ENCODE results near the gene GRID2.

GRID2 gene

DNA sequence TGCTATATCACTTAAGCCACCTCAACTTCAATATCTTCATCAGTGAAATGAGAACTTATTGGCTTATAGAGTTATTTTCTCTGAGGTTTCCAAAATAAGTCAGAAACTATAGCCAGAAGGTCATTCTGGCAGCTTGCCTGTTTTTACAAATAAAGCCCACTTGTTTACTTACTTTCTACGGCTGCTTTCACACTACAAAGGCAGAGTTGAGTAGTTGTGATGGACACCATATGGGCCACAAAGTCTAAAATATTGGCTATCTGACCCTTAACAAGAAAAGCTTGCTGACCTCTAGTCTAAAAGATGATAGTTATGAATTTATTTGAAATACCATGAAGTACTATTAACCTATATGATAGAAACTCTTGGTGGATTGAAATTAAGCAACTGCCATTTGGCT is 1457.5 kb downstream of the GRID2 start:
- DNase-seq: no peak
- TF ChIP-seq POLR2A (IDR thresholded peaks at IDR 0.05; ENCODE audit: low read length): no peak
- no peak for TF ChIP-seq GATA1 (IDR thresholded peaks at IDR 0.05; ENCODE audit: low read depth, low read length)

DNA sequence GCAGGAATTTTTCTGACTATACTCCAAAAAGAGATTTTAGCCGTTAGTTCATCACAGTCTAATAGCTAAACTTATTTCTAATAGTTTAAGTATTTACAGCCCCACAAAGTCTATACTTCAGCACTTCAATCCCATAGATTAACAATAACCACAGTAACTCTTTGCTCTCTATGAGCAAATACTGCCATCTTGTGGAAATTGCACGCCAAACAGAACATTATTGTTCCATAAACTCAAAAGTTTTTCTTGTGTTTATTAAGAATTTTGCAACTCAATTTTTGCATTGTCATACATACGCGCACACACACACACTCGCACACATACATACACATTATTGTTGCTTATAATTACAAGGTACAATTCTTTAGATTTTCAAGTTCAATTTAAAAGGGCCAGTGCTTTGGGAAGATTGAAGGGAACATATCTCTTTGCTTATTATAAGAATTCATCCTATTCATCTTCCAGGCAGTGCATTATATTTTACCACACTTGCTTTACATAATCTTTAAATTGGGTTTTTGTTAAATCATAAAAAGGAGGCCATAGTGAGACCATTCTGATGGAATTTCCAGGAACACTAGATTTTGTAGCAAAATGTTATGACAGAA is 1461.0 kb downstream of the GRID2 start:
- TF ChIP-seq GATA1 (IDR thresholded peaks at IDR 0.05; ENCODE audit: low read depth, low read length) (no peak), POLR2A (IDR thresholded peaks at IDR 0.05; ENCODE audit: low read length) (no peak)
- DNase-seq: peak; percentile 44 to 62

DNA sequence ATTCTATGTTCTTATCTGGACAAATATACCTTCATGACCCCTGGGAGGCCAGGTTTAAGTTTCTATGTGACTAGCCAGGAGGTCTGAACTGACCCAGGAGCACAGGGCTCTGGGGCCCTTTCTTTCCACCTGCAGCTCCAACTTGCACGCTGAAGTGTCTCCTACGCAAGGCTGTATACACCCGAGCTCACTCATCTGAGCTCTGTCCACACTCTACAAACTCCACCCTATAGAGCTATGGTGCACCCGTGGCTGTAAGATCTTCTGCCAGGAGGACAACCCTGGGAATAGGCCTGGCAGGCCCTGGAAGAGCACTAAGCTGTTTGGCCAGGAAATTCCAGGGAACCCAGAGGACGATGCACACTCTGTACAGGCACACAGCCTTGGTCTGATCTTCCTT is 1464.2 kb downstream of the GRID2 start:
- DNase-seq: no peak
- TF ChIP-seq GATA1 (IDR thresholded peaks at IDR 0.05; ENCODE audit: low read depth, low read length) (no peak), POLR2A (IDR thresholded peaks at IDR 0.05; ENCODE audit: low read length) (no peak)

DNA sequence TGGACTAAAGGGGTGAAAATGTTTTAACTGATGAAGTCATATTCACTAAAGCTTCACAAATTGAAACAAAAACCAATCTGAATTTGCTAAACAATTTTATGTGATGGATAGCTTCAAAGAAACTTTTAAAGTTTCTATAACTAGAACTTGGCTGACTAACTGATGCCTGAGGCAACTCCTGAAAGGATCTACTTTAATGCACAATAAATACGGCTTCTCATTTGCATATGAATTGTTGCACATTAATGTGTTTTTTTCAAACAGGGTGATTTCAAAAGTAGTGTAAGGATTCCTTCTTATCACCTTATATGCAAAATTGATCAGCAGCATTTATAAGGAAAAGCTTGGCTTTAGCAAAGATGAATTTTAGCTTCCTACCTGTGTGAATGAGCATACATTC is 1466.4 kb downstream of the GRID2 start:
- no peak for DNase-seq
- TF ChIP-seq GATA1 (IDR thresholded peaks at IDR 0.05; ENCODE audit: low read depth, low read length): no peak
- TF ChIP-seq POLR2A (IDR thresholded peaks at IDR 0.05; ENCODE audit: low read length): no peak

DNA sequence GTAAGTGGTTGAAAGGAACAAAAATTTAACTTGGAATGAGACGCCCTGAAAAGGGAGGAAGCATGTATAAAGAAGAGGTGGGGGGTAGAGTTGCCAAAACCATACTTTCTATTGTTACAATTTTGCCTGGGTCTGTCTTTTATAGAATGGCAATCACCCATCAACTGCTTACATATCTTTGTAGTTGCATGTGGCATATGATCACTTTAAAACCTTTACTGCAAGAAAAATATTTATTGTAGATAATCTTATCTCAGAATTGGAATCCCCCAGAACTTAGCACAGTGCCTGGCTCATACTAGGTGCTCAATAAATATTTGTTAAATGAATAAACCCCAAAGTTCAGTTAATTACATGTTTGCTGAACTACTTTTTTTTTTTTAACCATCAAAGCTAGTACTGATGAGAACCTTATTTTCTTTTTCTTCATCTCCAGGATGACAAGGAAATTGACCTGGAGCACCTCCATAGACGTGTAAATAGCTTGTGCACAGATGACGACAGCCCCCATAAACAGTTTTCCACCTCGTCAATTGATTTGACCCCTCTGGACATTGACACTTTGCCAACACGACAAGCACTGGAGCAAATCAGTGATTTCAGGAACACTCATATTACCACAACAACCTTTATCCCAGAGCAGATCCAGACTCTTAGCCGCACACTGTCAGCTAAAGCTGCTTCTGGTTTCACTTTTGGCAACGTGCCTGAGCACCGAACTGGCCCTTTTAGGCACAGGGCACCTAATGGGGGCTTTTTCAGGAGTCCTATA is 1468.1 kb downstream of the GRID2 start:
- TF ChIP-seq POLR2A (IDR thresholded peaks at IDR 0.05; ENCODE audit: low read length) (no peak), GATA1 (IDR thresholded peaks at IDR 0.05; ENCODE audit: low read depth, low read length) (no peak)
- DNase-seq: no peak

DNA sequence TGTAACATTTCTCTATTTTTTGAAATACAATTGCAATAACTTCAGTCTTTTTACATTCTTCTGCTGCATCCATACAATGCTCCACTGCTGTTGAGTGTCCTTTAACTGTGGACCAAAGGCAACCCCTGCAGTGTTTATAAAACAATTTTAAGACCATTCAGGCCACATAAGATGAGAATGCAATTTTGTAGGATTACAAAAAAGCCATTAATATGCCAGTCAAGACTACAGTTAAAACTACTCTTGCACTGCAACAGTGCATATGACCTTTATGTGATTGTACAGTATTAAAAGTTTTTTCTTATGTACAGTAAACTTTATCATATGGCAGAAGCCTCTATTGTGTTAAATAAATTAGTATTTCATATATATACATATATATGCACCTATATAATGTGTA is 1469.1 kb downstream of the GRID2 start:
- no peak for DNase-seq
- no peak for TF ChIP-seq POLR2A (IDR thresholded peaks at IDR 0.05; ENCODE audit: low read length)

DNA sequence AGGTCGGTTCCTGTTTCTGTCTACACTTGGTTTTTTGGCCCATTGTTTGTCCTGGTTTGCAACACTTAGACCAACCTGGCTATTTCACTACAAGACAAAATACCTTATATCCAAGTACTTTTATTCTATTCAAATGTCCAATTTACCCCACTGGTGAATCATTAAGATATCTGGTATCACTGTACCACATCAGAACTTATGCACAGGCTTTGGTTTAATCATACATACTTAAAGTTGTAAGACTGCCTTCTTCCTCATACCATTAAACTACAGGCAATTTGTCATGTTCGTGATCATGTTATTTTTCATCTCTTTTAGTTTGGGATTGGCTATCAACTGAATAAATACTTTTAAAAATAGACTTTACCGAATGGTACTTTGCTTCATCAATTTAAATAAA is 1471.8 kb downstream of the GRID2 start:
- TF ChIP-seq GATA1 (IDR thresholded peaks at IDR 0.05; ENCODE audit: low read depth, low read length): no peak
- TF ChIP-seq POLR2A (IDR thresholded peaks at IDR 0.05; ENCODE audit: low read length): no peak
- no peak for DNase-seq

DNA sequence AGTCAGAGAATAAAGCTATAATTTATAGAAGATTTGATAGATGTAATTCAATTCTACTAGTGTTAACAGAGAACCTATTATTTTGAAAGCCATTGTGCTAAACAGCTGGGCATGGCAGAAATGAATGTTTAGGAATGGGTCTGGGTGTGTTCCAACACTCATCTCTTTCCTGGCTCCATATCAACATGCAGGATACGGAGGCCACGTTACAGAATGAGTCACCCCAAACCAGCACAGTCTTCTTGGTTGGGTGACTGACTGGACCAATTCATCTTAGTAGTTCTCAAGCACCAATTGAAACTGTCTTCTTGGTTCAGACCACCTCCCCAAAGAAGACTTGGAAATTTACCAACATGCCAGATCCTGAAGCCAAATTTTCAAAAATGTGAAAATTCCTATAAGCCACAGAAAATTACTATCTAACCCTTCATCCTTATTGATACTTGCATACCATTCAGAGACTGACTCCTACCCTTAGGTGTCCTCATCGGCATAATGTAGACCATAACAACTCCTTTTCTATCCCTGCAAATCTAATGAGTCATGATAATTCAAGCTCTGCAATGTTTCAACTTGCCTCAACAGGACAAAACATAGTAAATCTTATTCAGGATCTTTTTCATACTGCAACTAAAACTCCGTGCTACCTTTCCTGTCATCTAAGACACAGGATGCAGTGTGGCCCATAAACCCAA is 1472.8 kb downstream of the GRID2 start:
- TF ChIP-seq POLR2A (IDR thresholded peaks at IDR 0.05; ENCODE audit: low read length) (no peak), GATA1 (IDR thresholded peaks at IDR 0.05; ENCODE audit: low read depth, low read length) (no peak)
- no peak for DNase-seq

DNA sequence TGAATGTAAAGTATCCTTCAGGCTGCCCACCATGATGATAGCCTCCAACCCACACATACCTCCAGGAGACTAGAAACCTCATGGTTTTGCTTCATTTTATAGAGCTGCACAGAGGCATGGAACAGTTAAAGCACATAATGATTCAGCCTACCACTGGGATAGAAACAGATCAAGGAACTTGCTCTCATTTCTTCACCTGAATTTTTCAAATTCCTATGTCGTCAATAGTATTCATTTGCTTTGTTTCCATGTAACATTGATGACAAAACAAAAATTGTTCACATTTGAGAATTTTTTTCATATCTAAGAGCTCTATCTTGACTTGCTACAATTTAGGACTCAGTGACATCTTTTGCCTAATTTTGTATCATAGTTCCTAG is 1473.3 kb downstream of the GRID2 start:
- DNase-seq: no peak
- TF ChIP-seq GATA1 (IDR thresholded peaks at IDR 0.05; ENCODE audit: low read depth, low read length) (no peak), POLR2A (IDR thresholded peaks at IDR 0.05; ENCODE audit: low read length) (no peak)

DNA sequence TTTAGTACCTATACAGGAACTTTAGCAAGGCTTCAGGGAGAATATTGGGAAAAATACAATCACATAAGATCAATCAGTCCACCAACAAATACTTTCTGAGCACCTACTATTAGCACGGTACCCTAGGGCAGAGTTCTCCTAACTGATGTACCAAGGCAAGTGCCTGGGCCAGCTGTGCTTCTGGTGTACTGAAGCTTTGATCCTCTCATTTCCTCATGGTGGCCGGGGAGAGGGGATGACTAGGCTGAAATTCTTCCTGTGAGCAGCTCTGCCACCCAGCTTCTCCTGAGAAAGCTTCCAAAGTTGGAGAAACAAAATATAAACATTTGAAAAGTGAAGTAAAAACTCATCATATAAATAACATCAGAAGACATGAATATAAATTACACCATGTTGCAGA is 1475.5 kb downstream of the GRID2 start:
- TF ChIP-seq GATA1 (IDR thresholded peaks at IDR 0.05; ENCODE audit: low read depth, low read length) (no peak), POLR2A (IDR thresholded peaks at IDR 0.05; ENCODE audit: low read length) (no peak)
- no peak for DNase-seq

DNA sequence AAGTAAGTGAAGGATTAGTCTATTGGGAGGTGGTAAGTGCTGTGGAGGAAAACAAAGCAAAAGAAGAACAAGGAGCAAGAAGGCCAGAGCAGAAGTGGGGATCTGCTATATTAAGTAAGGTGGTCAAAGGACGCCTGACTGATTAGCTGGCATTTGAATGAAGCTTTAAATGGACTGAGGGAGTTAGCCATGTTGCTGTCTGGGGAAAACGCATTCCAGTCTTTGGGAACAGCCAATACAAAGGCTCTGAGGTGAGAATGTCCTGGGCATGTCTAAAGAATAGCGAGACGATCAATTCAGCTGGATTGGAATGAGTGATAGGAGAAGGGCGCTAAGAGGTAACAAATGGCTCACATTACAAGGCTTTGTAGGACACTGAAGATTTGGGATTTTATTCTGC is 1476.3 kb downstream of the GRID2 start:
- TF ChIP-seq POLR2A (IDR thresholded peaks at IDR 0.05; ENCODE audit: low read length): no peak
- no peak for TF ChIP-seq GATA1 (IDR thresholded peaks at IDR 0.05; ENCODE audit: low read depth, low read length)
- DNase-seq: no peak

DNA sequence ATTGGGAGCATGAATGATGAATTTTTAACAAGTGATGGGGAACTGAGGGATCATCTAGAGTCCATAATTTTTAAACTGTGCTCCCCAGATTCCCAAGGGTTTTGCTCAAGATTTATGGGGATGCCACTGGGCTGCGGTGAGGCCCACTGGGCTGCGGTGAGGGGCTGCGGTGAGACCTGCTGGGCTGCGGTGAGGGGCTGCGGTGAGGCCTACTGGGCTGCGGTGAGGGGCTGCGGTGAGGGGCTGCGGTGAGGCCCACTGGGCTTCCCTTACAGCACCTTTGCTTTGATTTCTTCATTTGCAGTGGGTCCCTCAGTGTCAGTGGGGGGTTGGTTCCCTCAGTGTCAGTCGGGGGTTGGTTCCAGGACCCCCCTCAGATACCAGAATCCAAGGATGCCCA is 1477.4 kb downstream of the GRID2 start:
- DNase-seq: no peak
- no peak for TF ChIP-seq GATA1 (IDR thresholded peaks at IDR 0.05; ENCODE audit: low read depth, low read length)
- TF ChIP-seq POLR2A (IDR thresholded peaks at IDR 0.05; ENCODE audit: low read length): no peak

DNA sequence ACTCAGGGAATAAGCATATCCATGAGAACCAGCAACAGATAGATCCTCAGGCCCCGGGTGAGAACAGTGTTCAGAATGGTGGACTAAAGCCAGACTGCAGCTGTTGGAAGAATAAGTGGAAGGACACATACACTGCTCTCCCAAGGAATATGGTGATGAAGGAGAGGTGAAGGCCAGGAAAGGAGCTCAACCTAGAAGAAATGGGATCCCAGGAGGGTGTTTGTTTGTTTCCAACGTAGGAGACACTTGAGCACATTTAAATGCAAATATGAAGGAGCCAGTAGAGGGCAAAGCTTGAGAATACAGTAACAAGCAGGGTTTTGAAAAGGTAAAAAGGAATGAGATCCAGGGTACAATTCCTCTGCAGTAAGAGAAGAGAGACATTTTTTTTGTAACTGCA is 1482.4 kb downstream of the GRID2 start:
- DNase-seq: no peak
- TF ChIP-seq GATA1 (IDR thresholded peaks at IDR 0.05; ENCODE audit: low read depth, low read length) (no peak), POLR2A (IDR thresholded peaks at IDR 0.05; ENCODE audit: low read length) (no peak)

DNA sequence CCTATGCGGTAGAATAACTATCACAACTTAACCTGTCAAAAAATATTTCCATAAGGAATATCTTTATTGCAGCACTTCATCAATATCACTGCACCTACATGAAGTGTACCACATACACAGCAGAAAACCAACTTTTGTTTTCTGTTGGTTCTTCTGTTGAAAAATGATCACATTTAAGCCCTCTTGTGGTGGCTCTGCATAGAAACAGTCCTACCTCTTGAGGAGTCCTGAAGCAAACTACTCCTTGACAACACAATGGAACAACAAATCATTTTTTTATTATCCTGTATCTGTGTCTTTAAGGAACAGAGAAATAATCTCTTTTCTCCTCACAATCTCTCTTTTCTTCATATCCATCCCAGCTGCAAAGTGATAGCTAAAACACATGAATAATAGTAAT is 1484.9 kb downstream of the GRID2 start:
- peak; percentile 4 to 10 for DNase-seq
- TF ChIP-seq GATA1 (IDR thresholded peaks at IDR 0.05; ENCODE audit: low read depth, low read length) (no peak), POLR2A (IDR thresholded peaks at IDR 0.05; ENCODE audit: low read length) (no peak)

Data from erythroblast (primary cell).